Parathyroid adenoma (tissue), 2 donors: ENCODE measurements around the gene BAIAP3.

Source experiments
- H2AFZ ChIP-seq: fragments of 300-600 bp; sonication (generic); one replicate; pipeline ENCODE4 v1.7.0; 2017; ENCODE audit warnings: antibody characterized with exemption, mild to moderate bottlenecking
- H3K27ac ChIP-seq: fragments of 300-600 bp; sonication (generic); one replicate; pipeline ENCODE4 v1.7.0; 2017
- H3K27me3 ChIP-seq: fragments of 300-600 bp; sonication (generic); one replicate; pipeline ENCODE4 v1.7.0; 2017; ENCODE audit warnings: low read length; ENCODE audit not compliant: control insufficient read depth, insufficient read depth
- H3K36me3 ChIP-seq: fragments of 300-600 bp; sonication (generic); one replicate; pipeline ENCODE4 v1.7.0; 2017; ENCODE audit warnings: low read length; ENCODE audit not compliant: control insufficient read depth, insufficient read depth
- H3K4me1 ChIP-seq: fragments of 300-600 bp; sonication (generic); one replicate; pipeline ENCODE4 v1.7.0; 2017; ENCODE audit warnings: control low read depth
- H3K4me2 ChIP-seq: fragments of 300-600 bp; sonication (generic); one replicate; pipeline ENCODE4 v1.7.0; 2017; ENCODE audit warnings: low read length
- H3K4me3 ChIP-seq: fragments of 300-600 bp; sonication (generic); one replicate; pipeline ENCODE4 v1.7.0; 2017; ENCODE audit warnings: low read depth, low read length
- H3K79me2 ChIP-seq: fragments of 300-600 bp; sonication (generic); one replicate; pipeline ENCODE4 v1.7.0; 2017; ENCODE audit warnings: control low read depth
- H3K9ac ChIP-seq: fragments of 300-600 bp; sonication (generic); one replicate; pipeline ENCODE4 v1.7.0; 2017; ENCODE audit warnings: mild to moderate bottlenecking
- H3K9me3 ChIP-seq: fragments of 300-600 bp; sonication (generic); one replicate; pipeline ENCODE4 v1.7.0; 2017; ENCODE audit warnings: low read length; ENCODE audit not compliant: control insufficient read depth
- CTCF ChIP-seq: fragments of 300-600 bp; sonication (generic); IDR thresholded peaks from one replicate; pipeline ENCODE4 v1.7.0; 2017; ENCODE audit warnings: antibody characterized with exemption, mild to moderate bottlenecking
- donor health status: primary hyperparathyroidism.

Gene BAIAP3

GRCh38 chr16:1366060-1366711 is 32.7 kb downstream of the BAIAP3 start:
- no peak overlapping the region for H3K4me2 ChIP-seq
- H3K36me3 ChIP-seq: no peaks in the 10 kb centered on the region
- no peaks in the 10 kb centered on the region for H3K9me3 ChIP-seq
- no peak overlapping the region for H2AFZ ChIP-seq
- no peak overlapping the region for H3K27ac ChIP-seq
- H3K79me2 ChIP-seq: no peaks in the 10 kb centered on the region
- H3K4me3 ChIP-seq: no peak overlapping the region
- no peaks in the 10 kb centered on the region for H3K27me3 ChIP-seq
- TF ChIP-seq CTCF: no peak
- H3K9ac ChIP-seq: no peak overlapping the region
- H3K4me1 ChIP-seq: no peaks in the 10 kb centered on the region

GRCh38 chr16:1366712-1367299 is 33.4 kb downstream of the BAIAP3 start:
- Histone ChIP-seq H3K9me3 (no peaks in the 10 kb centered on the region), H3K9ac (no peak overlapping the region), H3K27ac (no peak overlapping the region), H3K36me3 (no peaks in the 10 kb centered on the region), H3K4me1 (no peaks in the 10 kb centered on the region), H2AFZ (no peak overlapping the region), H3K4me2 (no peak overlapping the region), H3K4me3 (no peak overlapping the region), H3K27me3 (no peaks in the 10 kb centered on the region), H3K79me2 (no peaks in the 10 kb centered on the region)
- no peak for TF ChIP-seq CTCF

GRCh38 chr16:1367486-1368174 is 34.2 kb downstream of the BAIAP3 start:
- H3K4me3 ChIP-seq: no peak overlapping the region
- no peak overlapping the region for H3K27ac ChIP-seq
- H3K9me3 ChIP-seq: no peaks in the 10 kb centered on the region
- H3K27me3 ChIP-seq: no peaks in the 10 kb centered on the region
- H2AFZ ChIP-seq: no peak overlapping the region
- H3K4me2 ChIP-seq: no peak overlapping the region
- no peaks in the 10 kb centered on the region for H3K36me3 ChIP-seq
- H3K4me1 ChIP-seq: no peaks in the 10 kb centered on the region
- no peak overlapping the region for H3K9ac ChIP-seq
- H3K79me2 ChIP-seq: no peaks in the 10 kb centered on the region
- TF ChIP-seq CTCF: no peak

- no peaks in the 10 kb centered on the region for H3K9me3 ChIP-seq
- H2AFZ ChIP-seq: no peak overlapping the region
- no peak overlapping the region for H3K27ac ChIP-seq
- TF ChIP-seq CTCF: no peak
- H3K36me3 ChIP-seq: no peaks in the 10 kb centered on the region
- no peaks in the 10 kb centered on the region for H3K79me2 ChIP-seq
- H3K9ac ChIP-seq: no peak overlapping the region
- H3K4me3 ChIP-seq: no peak overlapping the region
- H3K27me3 ChIP-seq: no peaks in the 10 kb centered on the region
- no peaks in the 10 kb centered on the region for H3K4me1 ChIP-seq
- H3K4me2 ChIP-seq: no peak overlapping the region
Measured at GRCh38 chr16:1371054-1371978, 37.9 kb downstream of the BAIAP3 start.
